Right lobe of liver (tissue), 6 donors: Measurements from ENCODE around the gene ZBTB4. TPM values are rescaled to one million over a fixed set of nuclear protein-coding genes. Genes with fewer than 3 reads are reported as not detected.

Source experiments
- ATAC-seq, 4 donors: fragments of 200-7000 bp; cut with Tn5 transposase; one replicate each; pipeline ENCODE4 v1.9.1; 2020; ENCODE audit warnings: mild to moderate bottlenecking in 4 of 4, moderate library complexity in 4 of 4
- DNase-seq, 3 donors: peaks; one replicate each; pipeline ENCODE4 v3.0.0-alpha.2; 2020
- H3K27ac ChIP-seq, 3 donors: fragments of 200-600 bp; one replicate each; pipeline ENCODE4 v1.8.0; 2022
- H3K27me3 ChIP-seq, 2 donors: fragments of 200-600 bp; one replicate each; pipeline ENCODE4 v1.8.0; 2022
- H3K36me3 ChIP-seq, 4 donors: fragments of 200-600 bp; sonication (generic) in 1 of 4; one replicate each; pipeline versions ENCODE4 v1.5.1 to v1.8.0; 2017 to 2022; ENCODE audit warnings: control low read depth in 1 of 4
- H3K4me1 ChIP-seq, 4 donors: fragments of 200-600 bp; sonication (generic) in 1 of 4; one replicate each; pipeline versions ENCODE4 v1.5.1 to v1.8.0; 2017 to 2022; ENCODE audit warnings: control low read depth in 1 of 4
- H3K4me3 ChIP-seq, 3 donors: fragments of 200-600 bp; one replicate each; pipeline ENCODE4 v1.8.0; 2022
- H3K9me3 ChIP-seq, 4 donors: fragments of 200-600 bp; sonication (generic) in 1 of 4; one replicate each; pipeline versions ENCODE4 v1.5.1 to v1.8.0; 2017 to 2022; ENCODE audit warnings: control low read depth in 1 of 4
- POLR2A ChIP-seq: fragments of 450-650 bp; IDR thresholded peaks from one replicate; pipeline ENCODE4 v1.6.1; 2017; ENCODE audit warnings: antibody characterized with exemption, mild to moderate bottlenecking
- WGBS: methylation state at CpG from one replicate; pipeline ENCODE4 v1.1.6; 2018; ENCODE audit warnings: low coverage, low lambda C conversion rate; ENCODE audit not compliant: insufficient coverage; ENCODE audit errors: missing lambda C conversion rate; 5-methylcytosine and 5-hydroxymethylcytosine counted together
- intact Hi-C, 2 donors: fragments of 100-400 bp; cut with DNase I; formaldehyde crosslinking; loops; one replicate each; pipeline versions ENCODE4 v1.11.2 to v1.14.1; 2022
- total RNA-seq, 6 experiments: library from RNA; depleted of rRNA in 2 of 6; stranded (reverse); fragments of >200 nt in 2 of 6; fragmentation: NEBNext Ultra II Directional in 3 of 6; extraction: Animal tissue kit (Norgen Biotek cat#: 25700) in 3 of 6; gene quantifications; one replicate each; pipeline versions ENCODE4 v1.1.0 to v1.2.4, GENCODE V29; 2016 to 2023
- TF ChIP-seq, protein P1 (sequence below), 4 donors: fragments of 200-600 bp in 3 of 4; fragments of 450-650 bp in 1 of 4; IDR thresholded peaks; one replicate each; pipeline versions ENCODE4 v1.5.1 to v1.8.0; 2016 to 2022; ENCODE audit warnings: antibody characterized with exemption in 4 of 4, mild to moderate bottlenecking in 2 of 4
- donor health status: DM: no; HTN: yes; CAD: no.
- donor health status: DM: no; HTN: no; CAD: no.
- donor health status: DM: no; HTN: no; CAD: no.
- donor health status: DM: no; HTN: yes; CAD: no.
- donor health status: DM: no; HTN: yes; CAD: no.

ZBTB4 gene
- total RNA-seq, 6 experiments from 2014 or later: 5.7 to 10.5 (median 7.9) TPM

DNA sequence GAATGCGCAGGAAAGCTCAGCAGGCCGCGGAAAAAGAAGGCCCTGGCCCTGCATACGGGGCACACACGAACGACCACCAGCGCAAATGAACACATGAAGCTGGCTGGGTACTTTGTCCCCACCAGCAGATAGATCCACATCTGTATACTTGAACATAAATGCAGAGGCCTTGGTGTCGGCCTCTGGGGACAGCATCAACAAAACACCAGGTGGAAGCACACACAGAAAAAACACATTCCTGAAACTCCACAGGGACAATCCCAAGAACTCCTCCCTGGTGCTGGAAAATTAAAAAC, 606 bp upstream of the ZBTB4 start:
- intact Hi-C loops: no loop called here
- TF ChIP-seq, protein P1, sequence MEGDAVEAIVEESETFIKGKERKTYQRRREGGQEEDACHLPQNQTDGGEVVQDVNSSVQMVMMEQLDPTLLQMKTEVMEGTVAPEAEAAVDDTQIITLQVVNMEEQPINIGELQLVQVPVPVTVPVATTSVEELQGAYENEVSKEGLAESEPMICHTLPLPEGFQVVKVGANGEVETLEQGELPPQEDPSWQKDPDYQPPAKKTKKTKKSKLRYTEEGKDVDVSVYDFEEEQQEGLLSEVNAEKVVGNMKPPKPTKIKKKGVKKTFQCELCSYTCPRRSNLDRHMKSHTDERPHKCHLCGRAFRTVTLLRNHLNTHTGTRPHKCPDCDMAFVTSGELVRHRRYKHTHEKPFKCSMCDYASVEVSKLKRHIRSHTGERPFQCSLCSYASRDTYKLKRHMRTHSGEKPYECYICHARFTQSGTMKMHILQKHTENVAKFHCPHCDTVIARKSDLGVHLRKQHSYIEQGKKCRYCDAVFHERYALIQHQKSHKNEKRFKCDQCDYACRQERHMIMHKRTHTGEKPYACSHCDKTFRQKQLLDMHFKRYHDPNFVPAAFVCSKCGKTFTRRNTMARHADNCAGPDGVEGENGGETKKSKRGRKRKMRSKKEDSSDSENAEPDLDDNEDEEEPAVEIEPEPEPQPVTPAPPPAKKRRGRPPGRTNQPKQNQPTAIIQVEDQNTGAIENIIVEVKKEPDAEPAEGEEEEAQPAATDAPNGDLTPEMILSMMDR (IDR thresholded peaks at IDR 0.05): no peak
- TF ChIP-seq POLR2A: no peak
- Histone ChIP-seq H3K9me3 (no peaks in the 10 kb centered on the region), H3K27ac (peak overlapping the region; percentile 96 to 99 (median 98)), H3K27me3 (no peaks in the 10 kb centered on the region), H3K4me1 (peaks cover 0 to 10% (median 5%) of the 10 kb centered on the region in 4 donors), H3K36me3 (no peaks in the 10 kb centered on the region), H3K4me3 (peak overlapping the region; percentile 79 to 85 (median 85))
- DNase-seq: no peak
- ATAC-seq: no peak
- 5% methylated on average over 6 of the region's 8 CpGs for WGBS

DNA sequence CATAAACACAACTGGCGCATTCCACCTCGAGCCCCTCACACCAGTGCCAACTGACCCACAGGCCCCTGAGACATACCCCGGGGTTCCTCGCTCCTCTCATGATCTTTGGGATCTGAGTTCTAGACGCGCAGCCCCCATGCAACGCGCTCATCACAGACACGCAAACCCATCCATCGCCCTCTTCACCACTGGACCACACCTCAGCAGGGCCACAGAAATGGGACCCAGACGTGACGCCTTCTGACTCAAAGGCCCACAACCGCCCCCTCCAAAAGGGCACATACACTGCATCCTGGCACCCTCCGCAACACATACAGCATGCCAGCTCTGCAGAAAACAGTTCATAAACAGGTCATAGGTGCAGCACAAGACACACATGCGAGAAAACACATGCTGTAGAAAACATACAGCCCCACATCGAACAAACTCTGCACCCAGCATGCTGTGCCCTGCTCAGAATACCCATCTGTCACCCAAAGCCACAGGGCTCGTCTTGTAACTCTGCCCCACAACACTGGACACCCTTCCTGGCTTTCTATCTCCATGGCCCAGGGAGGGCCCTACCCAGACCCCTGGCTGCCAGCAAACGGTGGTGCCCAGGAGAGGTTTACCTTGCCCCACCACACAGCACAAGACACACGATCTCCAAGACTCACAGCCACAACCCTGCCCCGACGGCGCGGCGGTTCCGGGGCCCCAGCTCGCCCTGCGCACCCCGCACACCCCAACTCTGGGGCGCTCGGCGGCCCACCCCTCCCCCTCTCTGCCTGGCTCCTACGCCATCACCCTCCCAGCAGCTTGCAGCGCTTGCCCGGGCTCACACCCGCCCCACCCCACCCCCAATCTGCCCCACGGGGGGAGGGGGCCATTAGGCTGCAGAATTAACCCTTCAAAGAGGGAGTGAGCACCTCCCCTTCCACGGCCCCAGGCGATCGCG, 887 bp downstream of the ZBTB4 start:
- Histone ChIP-seq H3K9me3 (no peaks in the 10 kb centered on the region), H3K4me3 (peak overlapping the region; percentile 79 to 85 (median 85)), H3K36me3 (no peaks in the 10 kb centered on the region), H3K27me3 (no peaks in the 10 kb centered on the region), H3K27ac (peak overlapping the region; percentile 96 to 99 (median 98)), H3K4me1 (peaks cover 0 to 20% (median 10%) of the 10 kb centered on the region in 4 donors)
- WGBS: 34% methylated on average over 12 of the region's 40 CpGs
- DNase-seq: peak in 1 of 3 donors; percentile 57
- intact Hi-C loops: no loop called here
- ATAC-seq: peak; percentile 12 to 25 (median 20)
- TF ChIP-seq POLR2A: no peak
- TF ChIP-seq, protein P1 (IDR thresholded peaks at IDR 0.05): no peak

GRCh38 chr17:7477392-7478275, 1.8 kb downstream of the ZBTB4 start:
- Histone ChIP-seq H3K9me3 (no peaks in the 10 kb centered on the region), H3K4me1 (peaks cover 0 to 20% (median 10%) of the 10 kb centered on the region in 4 donors), H3K27me3 (no peaks in the 10 kb centered on the region), H3K27ac (peak overlapping the region in 2 of 3 donors; percentile 39 to 98), H3K36me3 (no peaks in the 10 kb centered on the region), H3K4me3 (peak overlapping the region in 2 of 3 donors; percentile 9 to 79)
- DNase-seq (peak in 1 of 3 donors; percentile 42), ATAC-seq (peak; percentile 6 to 19 (median 16))
- WGBS: 35% methylated on average over 14 of the region's 26 CpGs
- intact Hi-C loops: no loop called here
- TF ChIP-seq, protein P1 (IDR thresholded peaks at IDR 0.05): no peak
- no peak for TF ChIP-seq POLR2A

DNA sequence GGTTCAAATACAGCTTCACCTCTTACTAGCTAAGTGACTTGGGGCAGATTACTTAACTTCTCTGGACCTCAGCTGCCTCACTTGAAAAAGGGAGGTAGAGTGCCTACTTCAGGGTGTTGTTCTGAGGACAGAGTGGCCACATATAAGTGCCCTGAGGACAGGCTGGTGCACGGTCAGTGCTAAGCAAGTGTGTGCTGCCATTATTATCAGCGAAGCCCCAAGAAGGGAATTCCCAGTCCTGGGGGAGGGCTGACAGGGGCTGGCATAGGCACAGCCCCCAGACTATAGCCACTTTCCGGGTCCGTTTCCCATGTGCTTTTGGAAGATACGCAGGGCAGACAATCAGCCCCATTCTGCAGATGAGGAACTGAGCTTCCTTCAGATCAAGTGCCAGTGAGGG, 2.5 kb downstream of the ZBTB4 start:
- no peak for DNase-seq
- no peaks in the 10 kb centered on the region for H3K27me3 ChIP-seq
- H3K27ac ChIP-seq: peak overlapping the region in 1 of 3 donors; percentile 98
- intact Hi-C loops: no loop called here
- TF ChIP-seq POLR2A: no peak
- TF ChIP-seq, protein P1 (IDR thresholded peaks at IDR 0.05): no peak
- ATAC-seq: no peak
- WGBS: 90% methylated on average over 2 of the region's 5 CpGs
- H3K36me3 ChIP-seq: no peaks in the 10 kb centered on the region
- H3K4me1 ChIP-seq: peaks cover 0 to 20% (median 10%) of the 10 kb centered on the region in 4 donors
- no peak overlapping the region for H3K4me3 ChIP-seq
- no peaks in the 10 kb centered on the region for H3K9me3 ChIP-seq
